MCF 10A (cell line): ENCODE data around the gene RAD51B. TPM values are rescaled to one million over a fixed set of nuclear protein-coding genes. Genes with fewer than 3 reads are reported as not detected.

Experiments used
- BruUV-seq: library from RNA; stranded (reverse); fragments of 400-500 nt; replicated peaks from 2 replicates; lab custom pipeline; 2021; lab: Mats Ljungman, UMichigan
- CTCF ChIA-PET: fragments of 300-600 bp; sonication (Branson Sonifier 250); formaldehyde crosslinking; extraction: SDS; loops from one replicate; lab custom pipeline; 2021; ENCODE audit warnings: antibody characterized with exemption, inconsistent platforms; lab: Yijun Ruan, JAX
- POLR2A ChIA-PET: fragments of 300-600, 350-650 bp; sonication (Branson Sonifier 250); formaldehyde crosslinking; extraction: SDS; loops from one replicate; lab custom pipeline; 2020; ENCODE audit warnings: antibody characterized with exemption, inconsistent platforms; lab: Yijun Ruan, JAX
- DNase-seq: peaks from one replicate; pipeline ENCODE4 v3.0.0-alpha.2; 2018; ENCODE audit not compliant: unreplicated experiment
- H3K27ac Mint-ChIP-seq: one replicate; pipeline ENCODE4 v1.8.0; 2022; ENCODE audit warnings: mild to moderate bottlenecking, low read depth, mixed read lengths; ENCODE audit not compliant: unreplicated experiment
- H3K27me3 Mint-ChIP-seq: one replicate; pipeline ENCODE4 v1.8.0; 2022; ENCODE audit warnings: mixed read lengths; ENCODE audit not compliant: insufficient read depth, unreplicated experiment
- H3K36me3 Mint-ChIP-seq: one replicate; pipeline ENCODE4 v1.8.0; 2022; ENCODE audit warnings: mild to moderate bottlenecking, moderate library complexity, mixed read lengths; ENCODE audit not compliant: insufficient read depth, unreplicated experiment
- H3K4me1 Mint-ChIP-seq: one replicate; pipeline ENCODE4 v1.8.0; 2022; ENCODE audit warnings: mixed read lengths; ENCODE audit not compliant: insufficient read depth, unreplicated experiment
- H3K4me3 Mint-ChIP-seq: one replicate; pipeline ENCODE4 v1.8.0; 2022; ENCODE audit warnings: mild to moderate bottlenecking, moderate library complexity, mixed read lengths; ENCODE audit not compliant: unreplicated experiment
- H3K9me3 Mint-ChIP-seq: one replicate; pipeline ENCODE4 v1.8.0; 2022; ENCODE audit warnings: mixed read lengths; ENCODE audit not compliant: unreplicated experiment
- intact Hi-C: fragments of 100-400 bp; cut with micrococcal nuclease; formaldehyde crosslinking; loops from 2 replicates; pipeline ENCODE4 v1.14.1; 2022
- total RNA-seq: library from RNA; stranded (reverse); gene quantifications from 2 replicates; pipeline ENCODE4 v1.2.3, GENCODE V29; 2022
- TF ChIP-seq, protein P1 (sequence below): fragments of 200-600 bp; IDR thresholded peaks from one replicate; pipeline ENCODE4 v1.8.0; 2022; ENCODE audit warnings: antibody characterized with exemption, mild to moderate bottlenecking; ENCODE audit not compliant: unreplicated experiment

The RAD51B gene
- total RNA-seq, 1 experiment from 2014 or later: 14.6 TPM

DNA sequence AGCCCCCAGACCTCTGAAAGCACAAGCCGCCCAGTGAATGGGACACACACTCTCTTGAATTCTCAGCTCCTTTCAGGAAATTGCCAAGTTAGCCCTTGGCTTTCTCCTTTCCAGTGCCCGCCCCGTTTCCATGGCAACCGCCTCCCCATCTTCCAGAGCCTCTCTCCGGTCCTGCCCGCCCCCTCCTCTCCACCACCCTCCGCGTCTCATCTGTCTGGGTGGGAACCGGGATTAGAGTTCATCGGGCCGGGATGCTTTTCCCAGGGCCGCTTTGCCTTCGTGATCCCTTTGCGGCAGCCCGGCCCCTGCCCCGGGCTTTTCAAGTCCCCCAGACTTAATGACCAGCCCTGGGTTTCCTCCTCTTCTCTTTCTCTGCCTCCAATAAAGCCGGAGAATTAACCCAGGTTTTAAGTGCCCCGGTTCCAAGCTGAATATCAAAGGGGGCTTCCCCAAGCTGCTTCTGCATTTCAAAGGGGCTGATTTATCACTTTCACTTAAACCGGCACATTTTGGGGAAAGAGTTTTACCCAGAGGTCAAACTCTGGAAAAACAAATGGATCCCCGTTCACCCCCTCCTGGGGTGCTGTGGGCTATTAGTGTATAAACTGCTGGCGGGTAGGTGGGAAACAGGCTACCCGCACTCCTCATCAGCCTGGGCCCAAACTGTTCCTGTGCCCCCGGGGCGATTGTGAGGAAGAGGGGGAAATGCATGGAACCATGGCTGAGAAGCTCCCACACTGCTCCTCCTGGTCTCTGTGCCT is 871.6 kb downstream of the RAD51B start:
- BruUV-seq: no TSS peak
- ChIA-PET CTCF (no interaction called here), POLR2A (interaction anchor here (1.3 kb wide), 1 partner anchor 102 kb away, joined by 3 read pairs; no protein-coding TSS in a partner anchor)
- no peaks in the 10 kb centered on the region for H3K27me3 Mint-ChIP-seq
- no peak overlapping the region for H3K4me3 Mint-ChIP-seq
- H3K4me1 Mint-ChIP-seq: peaks cover 61% of the 10 kb centered on the region
- no peaks in the 10 kb centered on the region for H3K9me3 Mint-ChIP-seq
- no peak for DNase-seq
- intact Hi-C loops: no loop called here
- peaks cover 9% of the 10 kb centered on the region for H3K36me3 Mint-ChIP-seq
- TF ChIP-seq, protein P1, sequence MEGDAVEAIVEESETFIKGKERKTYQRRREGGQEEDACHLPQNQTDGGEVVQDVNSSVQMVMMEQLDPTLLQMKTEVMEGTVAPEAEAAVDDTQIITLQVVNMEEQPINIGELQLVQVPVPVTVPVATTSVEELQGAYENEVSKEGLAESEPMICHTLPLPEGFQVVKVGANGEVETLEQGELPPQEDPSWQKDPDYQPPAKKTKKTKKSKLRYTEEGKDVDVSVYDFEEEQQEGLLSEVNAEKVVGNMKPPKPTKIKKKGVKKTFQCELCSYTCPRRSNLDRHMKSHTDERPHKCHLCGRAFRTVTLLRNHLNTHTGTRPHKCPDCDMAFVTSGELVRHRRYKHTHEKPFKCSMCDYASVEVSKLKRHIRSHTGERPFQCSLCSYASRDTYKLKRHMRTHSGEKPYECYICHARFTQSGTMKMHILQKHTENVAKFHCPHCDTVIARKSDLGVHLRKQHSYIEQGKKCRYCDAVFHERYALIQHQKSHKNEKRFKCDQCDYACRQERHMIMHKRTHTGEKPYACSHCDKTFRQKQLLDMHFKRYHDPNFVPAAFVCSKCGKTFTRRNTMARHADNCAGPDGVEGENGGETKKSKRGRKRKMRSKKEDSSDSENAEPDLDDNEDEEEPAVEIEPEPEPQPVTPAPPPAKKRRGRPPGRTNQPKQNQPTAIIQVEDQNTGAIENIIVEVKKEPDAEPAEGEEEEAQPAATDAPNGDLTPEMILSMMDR: no peak
- no peak overlapping the region for H3K27ac Mint-ChIP-seq

GRCh38 chr14:68691792-68692118 is 872.2 kb downstream of the RAD51B start:
- DNase-seq: no peak
- ChIA-PET CTCF (no interaction called here), POLR2A (interaction anchor here (1.1 to 1.3 kb wide), 2 partner anchors 9 to 102 kb away, joined by 3 read pairs; no protein-coding TSS in a partner anchor)
- TF ChIP-seq, protein P1: no peak
- Mint-ChIP-seq H3K9me3 (no peaks in the 10 kb centered on the region), H3K4me3 (no peak overlapping the region), H3K36me3 (peaks cover 9% of the 10 kb centered on the region), H3K4me1 (peaks cover 56% of the 10 kb centered on the region), H3K27ac (no peak overlapping the region), H3K27me3 (no peaks in the 10 kb centered on the region)
- no TSS peak for BruUV-seq
- intact Hi-C loops: no loop called here

- H3K4me1 Mint-ChIP-seq: peaks cover 53% of the 10 kb centered on the region
- CTCF ChIA-PET: no interaction called here
- no peak for DNase-seq
Observed at GRCh38 chr14:68692216-68692615, 872.6 kb downstream of the RAD51B start.

More at GRCh38 chr14:68692216-68692615, 872.6 kb downstream of the RAD51B start:
- no peaks in the 10 kb centered on the region for H3K27me3 Mint-ChIP-seq
- no TSS peak for BruUV-seq
- POLR2A ChIA-PET: interaction anchor here (1.1 to 1.8 kb wide), 3 partner anchors 9 to 101 kb away, joined by 3 to 8 read pairs (median 3); no protein-coding TSS in a partner anchor
- TF ChIP-seq, protein P1: no peak
- H3K27ac Mint-ChIP-seq: no peak overlapping the region
- intact Hi-C loops: no loop called here
- no peaks in the 10 kb centered on the region for H3K9me3 Mint-ChIP-seq
- H3K4me3 Mint-ChIP-seq: no peak overlapping the region
- peaks cover 4% of the 10 kb centered on the region for H3K36me3 Mint-ChIP-seq
